Left renal pelvis (tissue), 4 donors: ENCODE results near the gene COBL. TPM values are rescaled to one million over a fixed set of nuclear protein-coding genes. Genes with fewer than 3 reads are reported as not detected.

Source experiments
- DNase-seq, 4 donors: peaks; one replicate each; pipeline ENCODE4 v3.0.0-alpha.2; 2013; ENCODE audit warnings: low read depth in 4 of 4, low spot score in 3 of 4
- polyA plus RNA-seq, 4 donors: library from polyadenylated mRNA; unstranded; fragments of 120-200 nt; gene quantifications; one replicate each; pipeline ENCODE4 v1.2.1, GENCODE V29; 2013; ENCODE audit not compliant: insufficient read length in 4 of 4

Gene COBL
- polyA plus RNA-seq, 4 donors: 0.50 to 21.5 (median 16.0) TPM

GRCh38 chr7:51309361-51310130, 7.1 kb downstream of the COBL start:
- no peak for DNase-seq

- DNase-seq: no peak
These were observed 7.9 kb downstream of the COBL start for GRCh38 chr7:51308696-51309095.

GRCh38 chr7:51308265-51308664, 8.3 kb downstream of the COBL start:
- DNase-seq: no peak

- no peak for DNase-seq
These were observed 8.9 kb downstream of the COBL start for GRCh38 chr7:51307651-51308210.

- no peak for DNase-seq
These were observed 9.8 kb downstream of the COBL start for GRCh38 chr7:51306761-51307160.

- no peak for DNase-seq
These were observed 11.9 kb downstream of the COBL start for GRCh38 chr7:51304729-51305128.

GRCh38 chr7:51303142-51303525, 13.5 kb downstream of the COBL start:
- no peak for DNase-seq

GRCh38 chr7:51301806-51302205, 14.8 kb downstream of the COBL start:
- no peak for DNase-seq

GRCh38 chr7:51300762-51301674, 15.6 kb downstream of the COBL start:
- DNase-seq: no peak

GRCh38 chr7:51299391-51300133, 17.0 kb downstream of the COBL start:
- no peak for DNase-seq

GRCh38 chr7:51298912-51299311, 17.7 kb downstream of the COBL start:
- no peak for DNase-seq

GRCh38 chr7:51297986-51298385, 18.6 kb downstream of the COBL start:
- no peak for DNase-seq

- no peak for DNase-seq
These were observed 21.0 kb downstream of the COBL start for GRCh38 chr7:51295440-51296245.

- no peak for DNase-seq
These were observed 24.0 kb downstream of the COBL start for GRCh38 chr7:51292596-51292995.

GRCh38 chr7:51290702-51291540, 25.7 kb downstream of the COBL start:
- DNase-seq: no peak

GRCh38 chr7:51290304-51290637, 26.3 kb downstream of the COBL start:
- no peak for DNase-seq

GRCh38 chr7:51289623-51290303, 26.8 kb downstream of the COBL start:
- no peak for DNase-seq

- no peak for DNase-seq
These were observed 27.6 kb downstream of the COBL start for GRCh38 chr7:51288896-51289622.
